H9 (cell line): ENCODE results near the gene B3GNT3. TPM values are rescaled to one million over a fixed set of nuclear protein-coding genes. Genes with fewer than 3 reads are reported as not detected.

Source experiments
- DNase-seq: peaks from one replicate; pipeline ENCODE4 v3.0.0-alpha.2; 2017
- H2AFZ ChIP-seq: one replicate; pipeline ENCODE4 v1.6.1; 2013; ENCODE audit warnings: mild to moderate bottlenecking, low read length, control low read depth, moderate library complexity
- H2AK5ac ChIP-seq: 2 replicates; pipeline ENCODE4 v1.6.1; 2013; ENCODE audit warnings: low read length, control low read depth, mixed read lengths; ENCODE audit not compliant: insufficient read length
- H2BK120ac ChIP-seq: one replicate; pipeline ENCODE4 v1.6.1; 2013; ENCODE audit warnings: low read depth, mild to moderate bottlenecking, low read length, control low read depth, inconsistent platforms; ENCODE audit not compliant: poor library complexity, severe bottlenecking
- H2BK12ac ChIP-seq: 2 replicates; pipeline ENCODE4 v1.6.1; 2013; ENCODE audit warnings: low read length, control low read depth, mixed read lengths, low read depth; ENCODE audit not compliant: insufficient read length
- H2BK15ac ChIP-seq: 2 replicates; pipeline ENCODE4 v1.6.1; 2013; ENCODE audit warnings: low read depth, low read length, control low read depth
- H2BK20ac ChIP-seq: one replicate; pipeline ENCODE4 v1.6.1; 2013; ENCODE audit warnings: low read depth, mild to moderate bottlenecking, low read length, control low read depth, inconsistent platforms; ENCODE audit not compliant: poor library complexity, severe bottlenecking
- H2BK5ac ChIP-seq: 2 replicates; pipeline ENCODE4 v1.6.1; 2013; ENCODE audit warnings: low read length, control low read depth, mixed read lengths; ENCODE audit not compliant: insufficient read length
- H3K14ac ChIP-seq: 2 replicates; pipeline ENCODE4 v1.6.1; 2013; ENCODE audit warnings: low read length, control low read depth; ENCODE audit not compliant: insufficient read depth
- H3K18ac ChIP-seq: 2 replicates; pipeline ENCODE4 v1.6.1; 2013; ENCODE audit warnings: low read depth, mild to moderate bottlenecking, mixed read lengths, low read length, control low read depth; ENCODE audit not compliant: insufficient read length
- H3K23ac ChIP-seq: 2 replicates; pipeline ENCODE4 v1.6.1; 2013; ENCODE audit warnings: low read length, control low read depth, mixed read lengths, low read depth; ENCODE audit not compliant: insufficient read length
- H3K23me2 ChIP-seq: 2 replicates; pipeline ENCODE4 v1.6.1; 2013; ENCODE audit warnings: low read depth, mild to moderate bottlenecking, mixed read lengths, low read length, control low read depth; ENCODE audit not compliant: insufficient read length, poor library complexity, severe bottlenecking
- H3K27ac ChIP-seq: 2 replicates; pipeline ENCODE4 v1.5.1; 2013; ENCODE audit warnings: low read length, control low read depth, mixed read lengths, low read depth; ENCODE audit not compliant: insufficient read length
- H3K27me3 ChIP-seq: 2 replicates; pipeline ENCODE4 v1.6.1; 2013; ENCODE audit warnings: low read length, control low read depth, inconsistent platforms; ENCODE audit not compliant: insufficient read depth
- H3K4ac ChIP-seq: 2 replicates; pipeline ENCODE4 v1.6.1; 2013; ENCODE audit warnings: low read depth, mild to moderate bottlenecking, control low read depth, inconsistent platforms, low read length, moderate library complexity
- H3K4me1 ChIP-seq: 2 replicates; pipeline ENCODE4 v1.6.1; 2013; ENCODE audit warnings: low read length, control low read depth, inconsistent platforms; ENCODE audit not compliant: insufficient read depth
- H3K4me2 ChIP-seq: 2 replicates; pipeline ENCODE4 v1.6.1; 2013; ENCODE audit warnings: low read length, control low read depth, mixed read lengths; ENCODE audit not compliant: insufficient read length, insufficient read depth
- H3K56ac ChIP-seq: 2 replicates; pipeline ENCODE4 v1.6.1; 2013; ENCODE audit warnings: low read depth, mild to moderate bottlenecking, mixed read lengths, low read length, control low read depth; ENCODE audit not compliant: insufficient read length
- H3K79me1 ChIP-seq: 2 replicates; pipeline ENCODE4 v1.6.1; 2013; ENCODE audit warnings: low read depth, mild to moderate bottlenecking, moderate library complexity, low read length, control low read depth, inconsistent platforms; ENCODE audit not compliant: insufficient read depth, poor library complexity, severe bottlenecking
- H3K79me2 ChIP-seq: 2 replicates; pipeline ENCODE4 v1.6.1; 2013; ENCODE audit warnings: low read length, control low read depth, inconsistent platforms; ENCODE audit not compliant: insufficient read depth
- H3K9ac ChIP-seq: 2 replicates; pipeline ENCODE4 v1.6.1; 2013; ENCODE audit warnings: low read length, control low read depth, mixed read lengths; ENCODE audit not compliant: insufficient read length; ENCODE audit errors: extremely low read depth
- H3K9me3 ChIP-seq: one replicate; pipeline ENCODE4 v1.6.1; 2013; ENCODE audit warnings: low read depth, low read length, inconsistent platforms; ENCODE audit not compliant: control insufficient read depth
- H3T11ph ChIP-seq: one replicate; pipeline ENCODE4 v1.6.1; 2013; ENCODE audit warnings: mild to moderate bottlenecking, low read length, control low read depth, inconsistent platforms
- H4K20me1 ChIP-seq: one replicate; pipeline ENCODE4 v1.6.1; 2013; ENCODE audit not compliant: control insufficient read depth, insufficient read length, insufficient read depth
- H4K5ac ChIP-seq: 2 replicates; pipeline ENCODE4 v1.6.1; 2013; ENCODE audit warnings: low read depth, mild to moderate bottlenecking, mixed read lengths, low read length, control low read depth; ENCODE audit not compliant: insufficient read length
- H4K8ac ChIP-seq: replicated peaks from 2 replicates; pipeline ENCODE4 v1.6.1; 2013; ENCODE audit warnings: low read length, control low read depth, mixed read lengths, low read depth; ENCODE audit not compliant: insufficient read length
- H4K91ac ChIP-seq: 2 replicates; pipeline ENCODE4 v1.6.1; 2013; ENCODE audit warnings: low read depth, mild to moderate bottlenecking, moderate library complexity, mixed read lengths, low read length, control low read depth; ENCODE audit not compliant: insufficient read length
- H3K27ac Mint-ChIP-seq, 3 experiments: 2 replicates in 2 of 3; 3 replicates in 1 of 3; pipeline ENCODE4 v1.8.0; 2020 to 2021; ENCODE audit warnings: mixed read lengths in 3 of 3, mild to moderate bottlenecking in 1 of 3, moderate library complexity in 1 of 3
- H3K27me3 Mint-ChIP-seq: 2 replicates; pipeline ENCODE4 v1.8.0; 2021; ENCODE audit warnings: low read depth, mild to moderate bottlenecking, moderate library complexity, mixed read lengths
- H3K36me3 Mint-ChIP-seq, 3 experiments: 2 replicates in 2 of 3; 3 replicates in 1 of 3; pipeline ENCODE4 v1.8.0; 2020 to 2021; ENCODE audit warnings: low read depth in 3 of 3, mixed read lengths in 3 of 3; ENCODE audit not compliant: insufficient read depth in 1 of 3
- H3K4me1 Mint-ChIP-seq, 2 experiments: 2 replicates each; pipeline ENCODE4 v1.8.0; 2020; ENCODE audit warnings: mixed read lengths in 2 of 2
- H3K4me3 Mint-ChIP-seq, 2 experiments: 2 replicates in 1 of 2; 3 replicates in 1 of 2; pipeline ENCODE4 v1.8.0; 2020 to 2021; ENCODE audit warnings: mild to moderate bottlenecking in 2 of 2, mixed read lengths in 2 of 2, moderate library complexity in 1 of 2
- H3K9me3 Mint-ChIP-seq, 2 experiments: 2 replicates in 1 of 2; 3 replicates in 1 of 2; pipeline ENCODE4 v1.8.0; 2020; ENCODE audit warnings: mild to moderate bottlenecking in 2 of 2, mixed read lengths in 2 of 2, moderate library complexity in 1 of 2
- WGBS: extraction: QIAGEN DNeasy Blood & Tissue Kit; methylation state at CpG from one replicate; pipeline ENCODE4 v1.1.7; 2013; ENCODE audit warnings: missing lambda C conversion rate, low lambda C conversion rate, mixed read lengths; ENCODE audit not compliant: insufficient read length; ENCODE audit errors: extremely low coverage; 5-methylcytosine and 5-hydroxymethylcytosine counted together
- total RNA-seq: library from RNA; stranded (reverse); gene quantifications from 2 replicates; pipeline ENCODE4 v1.2.1, GENCODE V29; 2021
- TF ChIP-seq, protein P1 (sequence below): fragments of 200-600 bp; sonication (generic); conservative IDR thresholded peaks from 3 replicates; pipeline ENCODE4 v1.8.0; 2021; ENCODE audit warnings: antibody characterized with exemption, mild to moderate bottlenecking

The B3GNT3 gene
- total RNA-seq, 1 experiment from 2014 or later = 0.96 TPM

DNA sequence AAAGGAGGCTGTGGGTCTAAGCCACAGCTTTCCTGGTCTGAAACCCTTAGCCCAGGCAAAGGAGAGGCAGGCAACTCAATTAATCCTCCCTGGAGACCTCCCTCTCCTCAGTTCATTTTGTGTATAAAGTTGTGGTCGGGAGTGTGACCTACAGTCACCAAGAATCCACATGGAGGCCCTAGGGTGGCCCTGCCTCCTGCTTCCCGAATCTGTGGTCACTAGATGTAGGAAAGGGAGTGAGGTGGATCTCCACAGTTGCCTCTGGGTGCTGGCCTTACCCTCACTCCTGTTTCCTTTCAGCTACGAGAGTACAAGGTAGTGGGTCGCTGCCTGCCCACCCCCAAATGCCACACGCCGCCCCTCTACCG lies 66.0 kb downstream of the B3GNT3 start:
- Histone ChIP-seq H3K18ac (no peak overlapping the region), H3K56ac (no peak overlapping the region), H3K23me2 (peaks cover 4% of the 10 kb centered on the region), H4K5ac (no peak overlapping the region), H4K8ac (no peak overlapping the region), H2AFZ (no peak overlapping the region), H3K27ac (peak overlapping the region; percentile 37), H3K4ac (no peak overlapping the region), H4K91ac (no peak overlapping the region), H2BK20ac (no peak overlapping the region), H2BK12ac (no peak overlapping the region), H3K79me1 (peaks cover 7% of the 10 kb centered on the region), H2BK5ac (no peak overlapping the region), H2BK120ac (no peak overlapping the region), H3K23ac (no peak overlapping the region), H4K20me1 (no peaks in the 10 kb centered on the region), H3K9me3 (no peaks in the 10 kb centered on the region), H2BK15ac (no peak overlapping the region), H3K4me2 (peak overlapping the region; percentile 100), H3K4me1 (no peaks in the 10 kb centered on the region), H3K27me3 (no peaks in the 10 kb centered on the region), H3K9ac (peak overlapping the region; percentile 99), H3K14ac (0 out of 2 replicates have a peak overlapping the region, but pooled peaks have one; percentile 4), H3T11ph (no peak overlapping the region), H3K79me2 (peaks cover 16% of the 10 kb centered on the region; the same call in 1 of the 2 replicates), H2AK5ac (no peak overlapping the region)
- TF ChIP-seq, protein P1, sequence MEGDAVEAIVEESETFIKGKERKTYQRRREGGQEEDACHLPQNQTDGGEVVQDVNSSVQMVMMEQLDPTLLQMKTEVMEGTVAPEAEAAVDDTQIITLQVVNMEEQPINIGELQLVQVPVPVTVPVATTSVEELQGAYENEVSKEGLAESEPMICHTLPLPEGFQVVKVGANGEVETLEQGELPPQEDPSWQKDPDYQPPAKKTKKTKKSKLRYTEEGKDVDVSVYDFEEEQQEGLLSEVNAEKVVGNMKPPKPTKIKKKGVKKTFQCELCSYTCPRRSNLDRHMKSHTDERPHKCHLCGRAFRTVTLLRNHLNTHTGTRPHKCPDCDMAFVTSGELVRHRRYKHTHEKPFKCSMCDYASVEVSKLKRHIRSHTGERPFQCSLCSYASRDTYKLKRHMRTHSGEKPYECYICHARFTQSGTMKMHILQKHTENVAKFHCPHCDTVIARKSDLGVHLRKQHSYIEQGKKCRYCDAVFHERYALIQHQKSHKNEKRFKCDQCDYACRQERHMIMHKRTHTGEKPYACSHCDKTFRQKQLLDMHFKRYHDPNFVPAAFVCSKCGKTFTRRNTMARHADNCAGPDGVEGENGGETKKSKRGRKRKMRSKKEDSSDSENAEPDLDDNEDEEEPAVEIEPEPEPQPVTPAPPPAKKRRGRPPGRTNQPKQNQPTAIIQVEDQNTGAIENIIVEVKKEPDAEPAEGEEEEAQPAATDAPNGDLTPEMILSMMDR = no peak
- H3K27ac Mint-ChIP-seq = peak overlapping the region; percentile 96 to 99 (median 97); a peak in 6 of 7 replicates
- H3K4me1 Mint-ChIP-seq = peaks cover 13 to 30% of the 10 kb centered on the region in 2 experiments
- H3K4me3 Mint-ChIP-seq = peak overlapping the region; percentile 99 to 100
- H3K27me3 Mint-ChIP-seq = no peaks in the 10 kb centered on the region; the same call in 1 of the 2 replicates
- DNase-seq = no peak
- H3K36me3 Mint-ChIP-seq = peaks cover 40 to 64% (median 51%) of the 10 kb centered on the region in 3 experiments
- H3K9me3 Mint-ChIP-seq = peaks cover 0 to 2% of the 10 kb centered on the region in 2 experiments; a peak in 2 of 5 replicates
- WGBS = no CpG with 5 or more reads among the region's 7 CpGs
